GM19372 (cell line): Measurements from ENCODE around the gene CDT1.

Experiments used
- ATAC-seq: cut with Tn5 transposase; IDR thresholded peaks from one replicate; pipeline ENCODE4 v1.9.1; 2021; ENCODE audit warnings: mild to moderate bottlenecking, low read depth, moderate library complexity; ENCODE audit not compliant: unreplicated experiment

The CDT1 gene

DNA sequence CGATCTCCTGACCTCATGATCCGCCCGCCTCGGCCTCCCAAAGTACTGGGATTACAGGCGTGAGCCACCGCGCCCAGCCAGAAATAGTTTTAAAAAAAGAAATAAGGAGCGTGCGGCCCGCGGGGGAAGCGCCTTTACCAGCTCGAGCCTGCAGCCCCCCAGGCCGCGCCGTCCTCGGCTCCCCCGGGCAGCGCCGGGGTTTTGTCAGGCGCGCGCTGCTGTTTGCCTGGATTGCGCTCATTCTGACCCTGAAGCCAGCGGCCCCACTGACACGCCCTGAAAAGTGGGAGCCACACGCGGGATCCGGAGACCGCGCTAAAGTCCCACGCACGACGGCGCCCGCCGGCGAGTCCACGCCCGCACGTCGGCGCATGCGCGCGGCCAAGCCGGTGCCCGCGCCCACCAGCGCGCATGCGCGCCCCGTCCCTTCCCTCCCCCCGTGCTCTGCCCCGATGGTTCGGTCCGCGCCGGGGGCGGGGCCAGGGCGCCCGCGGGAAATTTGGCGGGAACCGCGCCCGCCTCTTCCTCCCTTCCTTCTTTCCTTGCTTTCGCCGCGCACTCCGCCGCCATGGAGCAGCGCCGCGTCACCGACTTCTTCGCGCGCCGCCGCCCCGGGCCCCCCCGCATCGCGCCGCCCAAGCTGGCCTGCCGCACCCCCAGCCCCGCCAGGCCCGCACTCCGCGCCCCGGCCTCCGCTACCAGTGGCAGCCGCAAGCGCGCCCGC, at the start of gene CDT1:
Gene CDT1, plus strand, starts transcription at position 526 of the 724 bp plus-strand sequence. Its CDS starts 43 bp downstream, at position 569.
- ATAC-seq, result peak; percentile 62

GRCh38 chr16:88754109-88754911, 49.3 kb upstream of the CDT1 start:
- no peak for ATAC-seq

DNA sequence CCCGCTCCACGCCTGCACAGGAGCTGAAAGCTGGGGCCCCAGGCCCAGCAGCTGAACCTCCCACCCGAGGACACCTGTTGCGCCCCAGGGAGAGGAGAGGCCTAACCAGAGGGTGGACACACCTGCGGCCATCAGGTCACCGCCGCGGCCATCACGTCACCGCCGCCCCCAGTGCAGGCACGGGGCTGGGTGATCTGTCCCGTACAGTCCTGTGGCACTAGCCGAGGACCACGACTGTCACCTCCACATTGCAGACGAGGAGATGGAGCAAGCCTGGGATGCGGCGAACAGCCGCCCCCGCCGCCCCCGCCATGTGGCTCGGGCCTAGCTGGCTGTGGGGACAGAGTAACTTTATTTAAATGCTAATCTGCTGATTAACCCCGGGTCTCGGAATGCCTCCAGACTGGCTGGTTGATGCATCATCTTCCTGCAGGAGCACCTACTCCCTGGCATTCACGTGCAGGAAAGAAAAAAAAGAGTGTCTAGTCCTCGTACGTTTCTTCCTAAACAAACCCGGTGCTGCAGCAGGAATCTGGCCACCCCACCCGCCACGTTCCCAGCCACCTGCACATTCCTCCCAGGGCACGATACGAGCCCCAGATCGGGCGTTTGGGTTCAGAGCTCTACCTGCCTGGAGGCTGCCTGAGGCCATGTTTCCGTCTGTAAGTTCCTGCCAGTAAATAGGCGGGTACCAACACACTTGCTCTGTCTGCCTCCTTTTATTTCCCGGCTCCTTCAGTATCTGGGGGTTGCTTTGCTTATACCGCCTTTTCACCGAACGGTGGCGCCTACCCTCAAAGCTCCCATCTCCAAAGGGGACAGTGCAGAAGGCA, 48.5 kb upstream of the CDT1 start:
- ATAC-seq, result no peak

DNA sequence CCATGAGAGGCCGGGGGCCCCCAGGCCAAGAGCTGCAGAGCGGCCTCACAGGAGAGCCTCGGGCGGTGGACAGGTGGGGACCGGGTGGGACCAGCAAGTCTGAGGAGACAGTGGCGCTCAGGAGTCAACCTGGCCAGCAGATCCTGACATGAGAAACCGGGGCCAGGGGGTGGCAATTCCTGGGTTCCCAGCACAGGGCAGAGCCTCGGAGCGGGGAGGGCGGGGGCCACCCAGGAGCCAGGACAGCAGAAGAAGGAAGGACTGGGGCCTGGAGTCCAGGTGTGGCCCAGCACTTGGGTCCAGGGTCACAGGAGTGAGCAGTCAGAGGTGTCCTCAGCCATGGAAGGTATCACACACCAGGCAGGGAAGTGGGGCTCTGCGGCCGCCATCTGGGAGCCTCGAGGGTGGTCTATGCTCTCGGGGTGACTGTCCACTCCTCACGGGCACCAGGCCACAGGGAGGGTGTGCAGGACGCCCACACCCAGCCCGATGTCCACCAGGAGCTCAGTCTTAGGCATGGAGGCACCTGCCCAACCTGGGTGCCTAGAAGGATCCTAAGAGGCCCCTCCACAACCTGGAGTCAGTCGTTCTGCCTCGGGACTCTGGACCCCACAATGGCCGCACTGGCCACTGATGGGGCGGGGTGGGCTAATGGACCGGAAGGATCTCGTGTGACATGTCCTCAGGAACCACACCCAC, 47.7 kb upstream of the CDT1 start:
- ATAC-seq, result no peak

DNA sequence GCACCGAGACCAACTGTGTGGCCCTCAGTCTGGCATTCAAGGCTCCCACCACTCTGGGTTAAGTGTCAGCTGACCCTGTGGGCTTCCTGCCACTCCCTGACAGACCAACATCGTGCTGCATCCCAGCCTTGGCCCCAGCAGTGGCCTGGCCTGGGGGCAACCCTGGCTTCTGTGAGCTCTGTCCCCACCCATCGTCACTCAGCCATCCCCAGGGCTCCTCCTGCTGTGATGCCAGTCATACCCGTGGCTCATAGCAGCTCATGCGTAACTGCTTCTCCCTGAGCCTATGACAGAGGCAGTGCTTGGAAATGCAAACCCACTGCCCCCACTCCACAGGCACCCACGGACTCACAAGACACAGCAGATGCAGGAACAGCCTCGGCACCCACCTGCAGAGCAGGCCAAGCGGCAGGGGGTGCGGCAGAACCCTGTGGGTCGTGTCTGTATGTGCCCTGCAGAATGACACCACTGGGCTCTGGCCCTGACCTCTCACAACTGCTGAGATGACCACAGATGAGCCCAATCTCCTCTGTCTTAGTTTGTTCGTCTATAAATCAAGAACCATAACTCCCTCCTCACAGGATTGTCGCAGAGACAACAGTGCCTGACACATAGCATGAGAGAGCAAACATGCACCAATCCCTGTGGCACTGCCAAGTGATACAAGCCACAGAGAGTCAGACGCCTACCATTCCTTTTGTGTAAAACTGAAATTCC, 45.2 kb upstream of the CDT1 start:
- ATAC-seq, result no peak

DNA sequence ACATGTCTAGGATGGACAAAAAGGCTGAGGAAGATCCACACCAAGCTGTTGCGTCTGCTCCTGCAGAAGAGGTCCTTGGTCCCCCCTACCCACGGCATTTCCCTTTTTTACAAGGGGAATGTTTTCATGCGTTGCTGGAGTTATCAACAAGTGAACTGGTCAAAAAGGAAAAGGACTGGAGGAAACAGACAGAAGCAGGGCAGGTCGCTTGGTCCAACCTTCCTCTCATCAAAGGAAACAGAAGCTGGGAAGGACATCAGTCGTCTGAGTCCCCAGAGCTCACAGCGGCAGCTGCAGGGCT, 44.7 kb upstream of the CDT1 start:
- ATAC-seq, result no peak

DNA sequence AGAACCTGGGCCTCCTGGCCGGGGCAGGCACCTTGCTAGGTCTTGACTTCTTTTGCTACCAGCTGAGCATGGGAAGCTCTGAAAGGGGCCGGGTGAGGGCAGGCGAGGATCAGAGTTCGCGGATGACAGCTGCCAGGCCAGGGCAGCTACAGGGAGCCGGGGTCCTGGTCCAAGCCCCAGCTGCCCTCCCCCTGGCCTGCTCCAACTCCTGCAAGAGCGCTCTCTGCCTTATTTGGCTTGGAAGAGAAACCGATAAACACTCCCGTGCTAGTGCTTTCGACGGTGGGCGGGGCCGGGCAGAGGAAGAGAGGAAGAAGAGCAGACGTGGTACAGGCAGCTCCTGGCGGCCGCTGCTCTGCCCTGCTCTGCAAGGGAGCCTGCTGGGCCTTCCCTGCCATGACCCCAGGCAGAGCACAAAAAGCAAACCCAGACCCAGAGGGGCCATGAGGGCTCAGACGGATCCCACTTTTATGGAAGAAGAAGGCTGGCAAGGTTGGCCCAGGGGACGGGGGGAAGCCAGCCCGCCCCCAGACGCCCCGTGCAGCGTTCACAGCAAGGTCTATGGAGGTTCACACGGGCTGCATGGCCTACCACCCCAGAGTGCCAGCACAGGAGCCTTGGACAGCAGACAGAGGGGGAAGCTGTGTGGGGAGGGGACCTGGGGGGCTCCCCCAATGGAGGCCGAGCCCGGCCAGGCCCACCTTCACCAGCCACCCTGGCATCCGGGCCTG, 44.2 kb upstream of the CDT1 start:
- ATAC-seq, result no peak

- no peak for ATAC-seq
Measured at GRCh38 chr16:88759976-88760350, 43.6 kb upstream of the CDT1 start.

- ATAC-seq, result no peak
Measured at GRCh38 chr16:88760424-88761142, 43.0 kb upstream of the CDT1 start.

DNA sequence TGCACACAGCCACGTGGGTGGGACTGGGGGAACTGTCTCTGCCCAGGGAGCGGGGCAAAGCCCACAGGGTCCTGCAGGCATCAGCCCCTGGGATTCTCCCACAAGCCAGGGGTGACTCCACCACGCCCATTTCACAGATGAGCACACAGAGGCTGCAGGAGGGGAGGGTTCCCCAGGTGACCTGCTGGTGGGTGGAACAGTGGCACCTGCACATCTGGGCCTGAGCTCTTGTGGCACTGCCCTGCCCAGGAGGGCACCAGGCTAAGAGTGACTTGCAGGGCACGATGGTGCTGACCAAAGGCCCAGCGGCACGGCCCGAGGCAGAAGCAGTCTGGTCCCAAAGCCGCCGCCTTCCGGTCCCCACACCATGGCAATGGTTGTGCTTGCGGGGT, 42.5 kb upstream of the CDT1 start:
- ATAC-seq, result no peak

- no peak for ATAC-seq
Measured at GRCh38 chr16:88761830-88762229, 41.8 kb upstream of the CDT1 start.

GRCh38 chr16:88762258-88762870, 41.2 kb upstream of the CDT1 start:
- ATAC-seq, result no peak

GRCh38 chr16:88762941-88763340, 40.6 kb upstream of the CDT1 start:
- no peak for ATAC-seq

DNA sequence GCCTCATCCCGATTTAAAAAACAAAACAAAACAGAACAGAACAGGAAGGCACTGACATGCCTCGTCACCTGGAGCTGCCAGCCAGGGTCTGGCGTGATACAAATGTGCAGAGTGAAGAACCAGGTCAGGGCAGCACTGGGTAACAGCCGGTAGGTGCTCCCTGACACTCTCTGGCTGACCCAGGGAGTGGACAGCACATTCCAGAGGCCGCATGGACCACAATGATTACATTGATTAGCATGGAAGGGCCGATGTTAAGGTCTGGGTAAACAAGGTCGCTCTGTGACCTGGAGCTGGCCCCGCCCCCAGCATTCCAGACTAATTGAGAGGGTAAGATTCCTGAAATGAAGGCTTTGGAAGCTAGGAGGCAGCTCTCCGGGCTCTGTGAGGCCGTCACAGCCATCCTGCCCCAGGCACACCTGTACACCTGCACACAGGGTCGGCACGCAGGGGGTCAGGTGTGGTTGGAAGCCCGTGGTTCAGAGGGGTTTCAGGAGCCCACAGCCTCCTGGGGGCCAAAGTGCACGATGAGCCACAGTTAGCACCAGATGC, 40.0 kb upstream of the CDT1 start:
- no peak for ATAC-seq

DNA sequence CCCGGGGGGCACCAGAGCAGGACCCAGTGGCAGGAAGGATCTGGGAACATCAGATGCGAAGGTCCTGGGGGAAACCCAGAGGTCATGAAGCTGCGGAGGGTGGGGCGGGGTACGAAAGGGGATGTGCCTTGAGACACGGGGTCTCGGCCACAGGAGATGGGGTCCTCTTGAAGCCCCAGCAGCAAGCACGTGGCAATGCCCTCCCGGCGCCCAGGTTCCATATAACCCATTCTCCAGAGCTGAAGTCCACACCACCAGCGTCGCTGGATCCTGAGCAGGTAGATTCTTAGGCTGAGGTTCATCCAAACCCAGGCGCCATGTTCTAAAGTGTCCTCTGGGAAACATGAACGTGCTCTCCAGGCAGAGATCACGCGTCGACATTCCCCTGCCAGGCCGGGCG, 39.5 kb upstream of the CDT1 start:
- ATAC-seq, result no peak

GRCh38 chr16:88764913-88765349, 38.7 kb upstream of the CDT1 start:
- no peak for ATAC-seq

DNA sequence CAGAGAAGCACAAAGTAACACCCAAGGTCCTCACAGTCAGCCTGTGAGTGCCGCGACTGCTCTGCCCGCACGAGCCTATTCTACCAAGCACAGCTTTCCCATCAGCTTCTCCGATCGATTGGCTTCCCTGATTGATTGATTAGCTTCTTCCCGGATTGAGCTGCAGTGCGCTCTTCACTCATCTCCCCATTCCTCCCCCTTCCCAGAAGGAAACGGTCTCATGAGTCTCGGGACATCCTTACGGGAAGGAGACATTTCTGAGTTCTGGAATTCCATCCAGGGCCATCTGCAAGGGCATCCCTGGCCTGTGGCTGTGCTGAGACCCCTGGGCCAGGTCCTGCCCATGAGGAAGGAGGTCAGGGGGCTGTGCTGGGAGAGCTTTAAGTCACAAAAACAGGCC, 36.6 kb upstream of the CDT1 start:
- ATAC-seq, result no peak

GRCh38 chr16:88767546-88768070, 36.0 kb upstream of the CDT1 start:
- ATAC-seq, result no peak
